HepG2 (cell line): ENCODE measurements around the gene IPO9. TPM values are rescaled to one million over a fixed set of nuclear protein-coding genes. Genes with fewer than 3 reads are reported as not detected.

Source experiments
- ATAC-seq: fragments of 200-7000 bp; cut with Tn5 transposase; 3 replicates; pipeline ENCODE4 v1.9.1; 2020; ENCODE audit warnings: mild to moderate bottlenecking, moderate library complexity
- BruUV-seq: library from RNA; stranded (reverse); fragments of 400-500 nt; replicated peaks from 2 replicates; lab custom pipeline; 2021; lab: Mats Ljungman, UMichigan
- CTCF ChIA-PET: fragments of 300-600 bp; formaldehyde crosslinking; extraction: SDS; loops from one replicate; lab custom pipeline; 2021; ENCODE audit warnings: low total read pairs, inconsistent platforms, low intra/inter-chr PET ratio; lab: Yijun Ruan, JAX
- POLR2A ChIA-PET: fragments of 350-600 bp; sonication (Branson Sonifier 250); formaldehyde crosslinking; loops from one replicate; lab custom pipeline; 2020; ENCODE audit warnings: antibody characterized with exemption, inconsistent platforms; lab: Yijun Ruan, JAX
- DNase-seq: peaks from one replicate; pipeline ENCODE4 v3.0.0-alpha.2; 2015; ENCODE audit warnings: low spot score
- FAIRE-seq: peaks from 3 replicates; lab custom pipeline; 2011; peaks lifted over from hg19 to GRCh38; lab: Jason Lieb, UNC
- H2AFZ ChIP-seq: one replicate; pipeline ENCODE4 v1.6.1; 2011; ENCODE audit warnings: low read length, inconsistent platforms
- H3K27ac ChIP-seq: fragments of 300-600 bp; 3 replicates; pipeline ENCODE4 v1.8.0; 2011; ENCODE audit warnings: mixed run types, mild to moderate bottlenecking, mixed read lengths, low read length, inconsistent platforms; ENCODE audit not compliant: insufficient read depth; ENCODE audit errors: extremely low read length
- H3K27me3 ChIP-seq, 2 experiments: fragments of 200-600 bp in 1 of 2; 2 replicates in 1 of 2; 3 replicates in 1 of 2; pipeline versions ENCODE4 v1.6.0 to v1.8.0; 2011; ENCODE audit warnings: low read length in 2 of 2, mild to moderate bottlenecking in 2 of 2, moderate library complexity in 2 of 2, inconsistent platforms in 1 of 2; ENCODE audit not compliant: insufficient read depth in 2 of 2, control insufficient read depth in 1 of 2
- H3K36me3 ChIP-seq, 2 experiments: fragments of 200-600 bp in 1 of 2; replicated peaks in 1 of 2; 2 replicates in 1 of 2; 3 replicates in 1 of 2; pipeline versions ENCODE4 v1.5.1 to v1.8.0; 2011; ENCODE audit warnings: low read length in 2 of 2, inconsistent platforms in 1 of 2; ENCODE audit not compliant: insufficient read depth in 2 of 2, control insufficient read depth in 1 of 2
- H3K4me1 ChIP-seq: 2 replicates; pipeline ENCODE4 v1.5.1; 2012; ENCODE audit warnings: low read length, inconsistent platforms; ENCODE audit not compliant: insufficient read depth
- H3K4me2 ChIP-seq: 2 replicates; pipeline ENCODE4 v1.6.0; 2011; ENCODE audit warnings: low read depth, low read length, inconsistent platforms
- H3K4me3 ChIP-seq, 3 experiments: fragments of 200-600 bp in 1 of 3; sonication (generic), shearing (Covaris generic) in 1 of 3; replicated peaks in 1 of 3; 2 replicates each; pipeline ENCODE4 v1.5.1; 2011 to 2016; ENCODE audit warnings: low read length in 3 of 3, inconsistent platforms in 2 of 3, low read depth in 2 of 3, mild to moderate bottlenecking in 2 of 3, control low read depth in 1 of 3, mixed read lengths in 1 of 3; ENCODE audit not compliant: insufficient read depth in 1 of 3
- H3K79me2 ChIP-seq: one replicate; pipeline ENCODE4 v1.6.1; 2011; ENCODE audit warnings: low read length, inconsistent platforms; ENCODE audit not compliant: insufficient read depth
- H3K9ac ChIP-seq: 2 replicates; pipeline ENCODE4 v1.6.0; 2011; ENCODE audit warnings: mild to moderate bottlenecking, low read depth, low read length, inconsistent platforms; ENCODE audit not compliant: insufficient read depth
- H3K9me3 ChIP-seq: 2 replicates; pipeline ENCODE4 v1.5.1; 2012; ENCODE audit warnings: mild to moderate bottlenecking, low read length
- H4K20me1 ChIP-seq: 2 replicates; pipeline ENCODE4 v1.6.0; 2011; ENCODE audit warnings: inconsistent platforms, mild to moderate bottlenecking, low read length, moderate library complexity; ENCODE audit not compliant: insufficient read depth
- PITX1 ChIP-seq: sonication (generic); formaldehyde crosslinking; IDR thresholded peaks from 2 replicates; pipeline ENCODE4 v1.5.1; 2020; ENCODE audit warnings: mild to moderate bottlenecking, missing genetic modification reagents
- ZNF138 ChIP-seq: sonication (generic); formaldehyde crosslinking; IDR thresholded peaks from 2 replicates; pipeline ENCODE4 v1.5.0; 2020; ENCODE audit warnings: mild to moderate bottlenecking, low read depth, missing genetic modification reagents
- ZNF572 ChIP-seq: sonication (generic); formaldehyde crosslinking; IDR thresholded peaks from 2 replicates; pipeline ENCODE4 v1.5.1; 2020; ENCODE audit warnings: mild to moderate bottlenecking, missing genetic modification reagents
- WGBS: methylation state at CpG from one replicate; pipeline ENCODE4 v1.1.6; 2017; ENCODE audit warnings: low lambda C conversion rate; 5-methylcytosine and 5-hydroxymethylcytosine counted together
- in situ Hi-C: cut with HindIII; loops from 2 replicates; pipeline ENCODE4 v1.10.0; 2017; ENCODE audit warnings: low pct_unique_long_range_greater_than_20kb; ENCODE audit not compliant: extremely low pct_ligation_motif_present
- intact Hi-C: fragments of 100-400 bp; cut with micrococcal nuclease; formaldehyde crosslinking; loops from one replicate; pipeline ENCODE4 v1.10.0; 2022; ENCODE audit not compliant: unreplicated experiment
- polyA plus RNA-seq, 8 experiments: library from polyadenylated mRNA; depleted of rRNA in 3 of 8; stranded (reverse) in 7 of 8; unstranded in 1 of 8; fragments of >200 nt; fragmentation: Illumina TruSeq in 4 of 8; extraction: Trizol in 4 of 8; gene quantifications; 2 replicates each; pipeline versions ENCODE4 v1.2.1 to v1.2.3, GENCODE V29; 2011 to 2016; ENCODE audit warnings: low read depth in 4 of 8, missing spikeins in 1 of 8, mixed read lengths in 1 of 8; ENCODE audit not compliant: insufficient read depth in 1 of 8
- total RNA-seq, 5 experiments: library from RNA; depleted of rRNA; stranded (reverse); fragments of >200 nt; fragmentation: Illumina TruSeq; extraction: Trizol; gene quantifications; 2 replicates each; pipeline ENCODE4 v1.2.3, GENCODE V29; 2016; ENCODE audit warnings: low read depth in 1 of 5
- TF ChIP-seq, protein P1 (sequence below): sonication (generic); formaldehyde crosslinking; IDR thresholded peaks from 2 replicates; pipeline ENCODE4 v1.8.0; 2022; ENCODE audit warnings: mild to moderate bottlenecking, missing genetic modification reagents, moderate library complexity

IPO9 gene
- total and polyA plus RNA-seq, 2 of the 13 experiments (the other 11 are each of a cell fraction or from before 2014, with no cell fraction given) = 31.0 to 34.8 TPM

DNA sequence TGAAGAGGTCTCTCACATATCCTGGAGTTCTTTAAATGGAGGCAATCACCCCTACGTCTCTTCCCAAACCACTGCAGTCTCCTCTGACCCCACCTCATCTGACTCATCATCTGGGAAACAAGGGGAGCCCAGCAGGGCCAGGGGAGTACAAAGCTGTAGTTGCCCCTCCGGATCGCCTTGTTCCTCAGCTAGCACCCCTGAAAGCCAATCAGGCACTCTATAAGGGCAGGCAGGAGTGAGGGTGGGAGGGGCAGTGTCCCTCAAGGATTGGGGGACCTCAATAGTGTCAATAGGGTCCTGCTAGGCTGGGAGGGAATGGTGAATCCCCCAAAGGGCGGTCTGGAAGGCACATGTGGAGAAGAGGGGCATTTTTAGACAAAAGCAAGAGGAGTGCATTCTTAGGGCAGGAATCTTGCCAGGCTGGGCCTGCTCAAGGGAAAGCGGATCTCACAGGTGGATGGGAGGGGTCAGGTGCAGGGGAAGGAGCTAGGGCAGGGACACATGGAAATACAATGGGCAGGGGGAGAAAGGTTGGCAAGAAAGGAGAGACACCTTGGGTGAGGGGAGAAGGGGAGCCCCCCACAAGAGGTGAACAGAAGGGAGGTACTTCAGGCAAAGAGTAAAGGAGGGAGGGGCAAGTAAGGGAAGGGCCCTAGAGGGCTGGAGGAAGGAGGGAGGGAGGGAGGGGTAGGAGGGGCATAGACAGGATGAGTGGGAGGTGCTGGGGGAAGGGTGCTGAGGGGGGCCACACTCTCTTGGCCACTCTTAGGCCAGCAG is 65.6 kb downstream of the IPO9 start:
- peaks cover 3% of the 10 kb centered on the region for H3K4me1 ChIP-seq
- ChIA-PET POLR2A (interaction anchor here (1.5 kb wide), 1 partner anchor 78 kb away, joined by 3 read pairs; no protein-coding TSS in a partner anchor), CTCF (interaction anchor here (2.7 kb wide), 1 partner anchor 78 kb away, joined by 28 read pairs; no protein-coding TSS in a partner anchor)
- BruUV-seq = no TSS peak
- no peak overlapping the region for H3K9ac ChIP-seq
- in situ Hi-C loops = loop anchor here (5.0 kb wide), 2 partner anchors 78 to 238 kb away; no protein-coding TSS in a partner anchor
- H3K79me2 ChIP-seq = no peaks in the 10 kb centered on the region
- H3K27ac ChIP-seq = no peak overlapping the region
- H3K9me3 ChIP-seq = no peaks in the 10 kb centered on the region
- no peak overlapping the region for H3K4me3 ChIP-seq
- WGBS = 15% methylated on average over 5 of the region's 5 CpGs
- no peak overlapping the region for H2AFZ ChIP-seq
- intact Hi-C loops = loop anchor here (5.0 to 10.0 kb wide), 2 partner anchors 63 to 220 kb away; partner anchors contain the start of gene TIMM17A
- no peaks in the 10 kb centered on the region for H4K20me1 ChIP-seq
- no peak overlapping the region for H3K4me2 ChIP-seq
- no peaks in the 10 kb centered on the region for H3K36me3 ChIP-seq
- TF ChIP-seq PITX1 (CRISPR knock-in tag) = no peak
- TF ChIP-seq ZNF572 = no peak
- TF ChIP-seq, protein P1, sequence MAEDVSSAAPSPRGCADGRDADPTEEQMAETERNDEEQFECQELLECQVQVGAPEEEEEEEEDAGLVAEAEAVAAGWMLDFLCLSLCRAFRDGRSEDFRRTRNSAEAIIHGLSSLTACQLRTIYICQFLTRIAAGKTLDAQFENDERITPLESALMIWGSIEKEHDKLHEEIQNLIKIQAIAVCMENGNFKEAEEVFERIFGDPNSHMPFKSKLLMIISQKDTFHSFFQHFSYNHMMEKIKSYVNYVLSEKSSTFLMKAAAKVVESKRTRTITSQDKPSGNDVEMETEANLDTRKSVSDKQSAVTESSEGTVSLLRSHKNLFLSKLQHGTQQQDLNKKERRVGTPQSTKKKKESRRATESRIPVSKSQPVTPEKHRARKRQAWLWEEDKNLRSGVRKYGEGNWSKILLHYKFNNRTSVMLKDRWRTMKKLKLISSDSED (CRISPR knock-in tag) = no peak
- no peak for TF ChIP-seq ZNF138 (CRISPR knock-in tag)
- no peak for FAIRE-seq
- DNase-seq = no peak
- 0 out of 5 replicates have a peak, but pooled peaks cover 0 to 11% of the 10 kb centered on the region in 2 experiments for H3K27me3 ChIP-seq
- no peak for ATAC-seq
